GM19099 (cell line): Measurements from ENCODE around the gene CHRD.

Experiments
- POLR2A ChIP-seq: IDR thresholded peaks from 3 replicates; pipeline ENCODE4 v1.6.1; 2011; ENCODE audit warnings: low read depth; ENCODE audit not compliant: insufficient read length; ENCODE audit errors: extremely low read depth

The CHRD gene

GRCh38 chr3:184366619-184367289 is 13.1 kb upstream of the CHRD start:
- TF ChIP-seq POLR2A, result no peak

DNA sequence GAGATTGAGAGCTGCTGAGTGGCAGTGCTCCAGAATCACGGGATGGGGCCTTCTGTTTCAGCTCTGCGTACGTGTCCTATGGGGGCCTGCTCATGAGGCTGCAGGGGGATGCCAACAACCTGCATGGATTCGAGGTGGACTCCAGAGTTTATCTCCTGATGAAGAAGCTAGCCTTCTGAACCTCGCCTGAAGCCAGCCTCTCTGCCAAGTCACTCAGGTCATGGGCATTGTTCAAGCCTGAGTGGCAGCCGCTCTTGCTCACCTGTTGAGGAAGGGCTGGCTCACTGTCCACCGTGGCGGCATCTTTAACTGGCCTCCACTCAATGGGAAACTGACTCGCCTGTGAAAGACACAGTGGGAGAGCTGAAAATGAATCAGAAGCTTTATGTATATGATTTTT is 11.7 kb upstream of the CHRD start:
- no peak for TF ChIP-seq POLR2A

DNA sequence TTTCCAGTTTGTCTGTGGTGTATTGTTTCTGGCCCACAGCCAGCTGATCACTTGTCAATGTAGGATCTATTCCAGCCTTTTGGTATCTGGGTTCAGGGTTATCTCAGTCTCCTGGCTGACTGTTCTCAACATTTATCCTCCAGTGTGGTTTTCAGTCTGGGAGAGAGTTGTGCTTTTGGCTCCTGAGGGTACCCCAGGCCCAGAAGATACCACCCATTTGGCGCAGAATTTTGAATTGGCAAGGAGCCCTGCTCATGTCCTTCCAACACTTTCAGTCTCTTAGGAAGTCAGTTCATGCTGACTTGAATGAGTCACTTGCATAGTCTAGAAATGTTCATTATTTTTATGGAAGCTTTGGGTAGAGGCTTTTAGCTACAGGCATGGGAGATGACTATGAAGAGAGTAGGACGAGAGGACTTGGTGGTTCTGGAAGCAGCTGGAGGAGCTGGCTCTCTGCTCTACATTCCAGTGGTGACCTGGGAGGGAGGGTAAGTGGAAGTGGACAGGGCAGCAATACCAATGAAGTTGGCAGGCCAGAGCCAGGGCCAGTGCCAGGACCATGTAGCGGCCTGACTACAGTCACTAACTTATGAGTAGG is 11.2 kb upstream of the CHRD start:
- TF ChIP-seq POLR2A, result no peak

DNA sequence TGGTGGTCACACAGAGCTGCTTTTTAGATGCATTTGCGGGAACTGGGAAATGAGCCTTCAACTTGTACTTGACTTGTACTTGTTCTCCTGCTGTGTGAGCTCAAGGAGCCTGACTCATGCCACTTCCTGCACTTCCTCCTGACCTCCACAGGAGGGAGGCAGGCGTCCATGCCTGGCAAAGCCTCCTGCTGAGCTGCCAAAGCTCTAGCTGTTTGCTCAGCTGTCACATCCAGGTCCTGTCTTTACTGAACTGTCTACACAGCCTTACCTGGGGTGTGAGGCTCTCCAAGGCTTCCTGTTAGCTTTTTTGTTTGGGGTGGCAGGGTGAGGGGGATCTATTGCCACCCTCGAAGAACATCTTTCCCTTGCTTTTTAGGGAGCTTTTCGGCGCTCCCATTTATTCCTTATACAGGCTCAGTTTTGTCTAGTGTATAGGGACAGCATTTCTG is 8.3 kb upstream of the CHRD start:
- TF ChIP-seq POLR2A, result no peak

GRCh38 chr3:184372296-184372821 is 7.5 kb upstream of the CHRD start:
- no peak for TF ChIP-seq POLR2A

- TF ChIP-seq POLR2A, result no peak
These were observed 6.9 kb upstream of the CHRD start for GRCh38 chr3:184372911-184373310.

- no peak for TF ChIP-seq POLR2A
These were observed 6.4 kb upstream of the CHRD start for GRCh38 chr3:184373422-184373821.

DNA sequence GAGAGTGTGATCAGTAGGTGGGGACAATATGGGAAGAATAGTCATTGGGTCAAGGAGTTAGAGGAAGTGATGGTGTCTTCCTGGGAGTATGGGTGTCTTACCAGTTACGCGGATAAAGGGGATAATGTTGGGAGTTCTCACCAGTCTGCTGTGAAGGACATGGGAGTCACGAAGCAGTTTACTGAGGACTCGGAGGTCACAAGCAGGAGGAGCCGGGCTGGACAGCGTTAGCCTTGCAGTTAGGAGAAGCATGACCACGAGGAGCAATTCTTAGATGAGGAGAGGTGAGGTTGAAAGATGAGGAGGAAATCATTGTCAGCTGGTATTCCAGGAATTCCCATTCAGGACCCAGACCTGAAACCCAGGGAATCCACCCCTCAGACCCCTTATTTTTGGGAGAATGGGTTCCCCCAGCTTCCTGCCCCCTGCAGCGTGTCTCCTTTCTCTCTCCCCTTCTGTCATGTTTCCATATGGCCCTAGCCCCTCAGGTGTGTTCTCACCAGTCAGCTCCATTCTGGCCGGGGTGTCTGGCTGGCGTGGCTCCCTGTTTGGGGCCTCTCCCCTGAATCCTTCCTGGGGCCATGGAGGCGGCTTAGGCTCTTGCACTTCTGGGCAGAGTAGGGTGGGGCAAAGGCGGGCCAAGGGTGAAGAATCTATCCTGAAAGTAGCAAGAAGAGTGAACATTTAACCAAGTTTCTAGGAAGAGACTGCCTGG is 4.0 kb upstream of the CHRD start:
- no peak for TF ChIP-seq POLR2A

GRCh38 chr3:184377374-184377773 is 2.5 kb upstream of the CHRD start:
- no peak for TF ChIP-seq POLR2A

GRCh38 chr3:184377882-184378445 is 1.9 kb upstream of the CHRD start, which contains the start of gene THPO:
Gene THPO, minus strand, starts transcription at chr3:184378207. Its CDS starts 1,948 bp downstream, at chr3:184376259.
- no peak for TF ChIP-seq POLR2A

DNA sequence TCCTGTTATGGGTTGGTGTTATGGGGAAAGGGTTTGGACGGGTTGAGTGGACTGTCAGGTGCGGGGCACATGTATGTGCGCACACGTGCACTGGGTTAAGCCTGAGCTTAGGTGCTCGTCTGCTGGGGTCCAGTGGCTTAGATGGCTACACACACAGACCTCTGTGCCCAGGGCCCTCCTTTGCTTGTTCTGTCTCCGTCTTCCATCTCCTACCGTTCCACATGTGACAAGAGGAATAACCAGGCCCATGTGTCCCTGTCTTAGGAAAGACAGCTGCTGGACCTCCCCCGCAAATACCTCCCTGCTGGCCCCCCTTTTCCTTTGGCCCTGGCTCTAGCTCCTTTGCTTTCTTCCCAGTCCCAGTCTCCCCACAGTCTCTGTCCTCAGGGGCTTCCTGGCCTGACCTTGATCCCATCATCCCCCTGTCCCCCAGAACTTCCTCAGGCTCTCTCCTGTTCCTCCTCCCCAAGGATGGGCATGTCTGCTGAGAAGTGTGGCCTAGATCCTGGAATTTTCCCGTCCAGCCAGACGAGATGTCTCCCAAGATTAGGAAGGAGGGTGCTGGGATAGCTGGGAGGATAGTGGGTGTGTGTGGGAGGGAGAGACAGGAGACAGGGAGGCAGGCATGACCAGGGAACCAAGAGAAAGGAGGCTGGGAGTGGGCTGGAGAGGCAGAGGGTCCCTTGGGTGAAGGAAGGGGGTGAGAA is 1.1 kb upstream of the CHRD start:
- no peak for TF ChIP-seq POLR2A

GRCh38 chr3:184380185-184380626 is 352 bp downstream of the CHRD start:
- TF ChIP-seq POLR2A, result no peak

DNA sequence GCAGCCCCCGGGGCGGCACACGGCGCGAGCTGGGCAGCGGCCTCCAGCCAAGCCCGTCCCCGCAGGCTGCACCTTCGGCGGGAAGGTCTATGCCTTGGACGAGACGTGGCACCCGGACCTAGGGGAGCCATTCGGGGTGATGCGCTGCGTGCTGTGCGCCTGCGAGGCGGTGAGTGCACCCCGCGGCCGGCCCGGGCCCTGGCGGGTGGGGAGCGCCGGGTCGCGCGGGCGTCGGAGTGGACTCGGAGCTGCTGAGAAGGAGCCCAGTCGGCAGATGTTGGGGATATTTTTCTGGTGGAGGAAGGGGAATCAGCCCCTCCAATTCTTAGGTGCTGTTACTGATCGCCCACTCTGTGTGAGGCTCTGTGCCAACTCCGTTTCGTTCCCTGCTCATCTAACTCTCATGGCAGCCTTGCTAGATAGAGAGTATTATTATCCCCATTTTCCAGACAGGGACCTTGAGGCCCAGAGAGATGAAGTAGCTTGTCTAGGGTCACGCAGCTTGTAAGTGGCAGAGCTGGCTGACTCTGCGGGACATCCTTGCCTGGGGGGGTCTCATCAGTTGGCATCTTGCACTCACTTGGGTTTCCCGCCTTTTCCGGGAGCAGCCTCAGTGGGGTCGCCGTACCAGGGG is 890 bp downstream of the CHRD start:
- TF ChIP-seq POLR2A, result no peak

- TF ChIP-seq POLR2A, result no peak
These were observed 1.7 kb downstream of the CHRD start for GRCh38 chr3:184381261-184382224.
